Mucosa of descending colon (tissue), 3 donors: ENCODE results near the gene PIH1D1. TPM values are rescaled to one million over a fixed set of nuclear protein-coding genes. Genes with fewer than 3 reads are reported as not detected.

Experiments
- ATAC-seq: fragments of 200-7000 bp; cut with Tn5 transposase; one replicate; pipeline ENCODE4 v1.9.1; 2020; ENCODE audit warnings: mild to moderate bottlenecking, moderate library complexity
- DNase-seq, 3 donors: peaks; one replicate each; pipeline ENCODE4 v3.0.0-alpha.2; 2020
- H3K36me3 ChIP-seq: fragments of 200-600 bp; one replicate; pipeline ENCODE4 v1.8.0; 2021; ENCODE audit warnings: low read depth, mild to moderate bottlenecking
- H3K4me1 ChIP-seq: fragments of 200-600 bp; one replicate; pipeline ENCODE4 v1.8.0; 2021; ENCODE audit warnings: low read depth, mild to moderate bottlenecking
- H3K4me3 ChIP-seq: fragments of 200-600 bp; one replicate; pipeline ENCODE4 v1.8.0; 2021; ENCODE audit warnings: mild to moderate bottlenecking
- H3K9me3 ChIP-seq: fragments of 200-600 bp; one replicate; pipeline ENCODE4 v1.8.0; 2021; ENCODE audit warnings: mild to moderate bottlenecking
- intact Hi-C, 2 donors: fragments of 100-400 bp; cut with DNase I in 1 of 2; cut with micrococcal nuclease in 1 of 2; formaldehyde crosslinking; loops; one replicate each; pipeline versions ENCODE4 v1.11.0 to v1.11.1; 2022; cut with DNase I, micrococcal nuclease
- long read RNA-seq, 2 donors: library from polyadenylated mRNA; unstranded; transcript quantifications; one replicate each; pipeline ENCODE4 v2.0.0, GENCODE V29; 2019 to 2021
- total RNA-seq, 3 donors: library from RNA; stranded (reverse); fragmentation: NEBNext Ultra II Directional in 2 of 3; extraction: Animal tissue kit (Norgen Biotek cat#: 25700) in 2 of 3; gene quantifications; one replicate each; pipeline versions ENCODE4 v1.2.1 to v1.2.4, GENCODE V29; 2021 to 2023
- TF ChIP-seq, protein P1 (sequence below): fragments of 200-600 bp; IDR thresholded peaks from one replicate; pipeline ENCODE4 v1.8.0; 2022; ENCODE audit warnings: antibody characterized with exemption, mild to moderate bottlenecking
- donor health status: DM: no; HTN: no; CAD: no; lungs with moderate emphysema.
- donor health status: DM: no; HTN: no; CAD: no.
- donor health status: DM: no; HTN: yes; CAD: no.

Gene PIH1D1
- total RNA-seq, result 10 to 100 TPM; 65.2 to 78.7 (median 76.6) TPM
- long read RNA-seq, donor 1, transcript PIH1D1-201 (9 exons, 1,192 nt), result major isoform, 31 of 48 reads
- long read RNA-seq, donor 1, partial matches to known transcripts, result 4 of 48 reads
- long read RNA-seq, donor 1, other reads (novel, unspliced or antisense), result 12 of 48 reads
- long read RNA-seq, donor 2, transcript PIH1D1-201 (9 exons, 1,192 nt), result major isoform, 42 of 59 reads
- long read RNA-seq, donor 2, partial matches to known transcripts, result 2 of 59 reads
- long read RNA-seq, donor 2, other reads (novel, unspliced or antisense), result 15 of 59 reads

GRCh38 chr19:49451430-49452181 lies at the start of gene PIH1D1:
TSS of gene PIH1D1 (minus strand) at chr19:49451814. CDS start at chr19:49451574, 240 bp downstream.
- ATAC-seq (peak; percentile 83), DNase-seq (peak; percentile 94 to 99 (median 97))
- TF ChIP-seq, protein P1, sequence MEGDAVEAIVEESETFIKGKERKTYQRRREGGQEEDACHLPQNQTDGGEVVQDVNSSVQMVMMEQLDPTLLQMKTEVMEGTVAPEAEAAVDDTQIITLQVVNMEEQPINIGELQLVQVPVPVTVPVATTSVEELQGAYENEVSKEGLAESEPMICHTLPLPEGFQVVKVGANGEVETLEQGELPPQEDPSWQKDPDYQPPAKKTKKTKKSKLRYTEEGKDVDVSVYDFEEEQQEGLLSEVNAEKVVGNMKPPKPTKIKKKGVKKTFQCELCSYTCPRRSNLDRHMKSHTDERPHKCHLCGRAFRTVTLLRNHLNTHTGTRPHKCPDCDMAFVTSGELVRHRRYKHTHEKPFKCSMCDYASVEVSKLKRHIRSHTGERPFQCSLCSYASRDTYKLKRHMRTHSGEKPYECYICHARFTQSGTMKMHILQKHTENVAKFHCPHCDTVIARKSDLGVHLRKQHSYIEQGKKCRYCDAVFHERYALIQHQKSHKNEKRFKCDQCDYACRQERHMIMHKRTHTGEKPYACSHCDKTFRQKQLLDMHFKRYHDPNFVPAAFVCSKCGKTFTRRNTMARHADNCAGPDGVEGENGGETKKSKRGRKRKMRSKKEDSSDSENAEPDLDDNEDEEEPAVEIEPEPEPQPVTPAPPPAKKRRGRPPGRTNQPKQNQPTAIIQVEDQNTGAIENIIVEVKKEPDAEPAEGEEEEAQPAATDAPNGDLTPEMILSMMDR, result peak; percentile 21
- peak within 1 kb of the TSS; percentile 65 for H3K4me3 ChIP-seq
- H3K36me3 ChIP-seq, result peaks cover 5% of the 10 kb centered on the region
- no peaks in the 10 kb centered on the region for H3K9me3 ChIP-seq
- intact Hi-C loops, result no loop called here
- peaks cover 13% of the 10 kb centered on the region for H3K4me1 ChIP-seq

- Histone ChIP-seq H3K4me1 (peaks cover 34% of the 10 kb centered on the region), H3K9me3 (no peaks in the 10 kb centered on the region), H3K36me3 (peaks cover 9% of the 10 kb centered on the region), H3K4me3 (no peak overlapping the region)
- DNase-seq (no peak), ATAC-seq (no peak)
- TF ChIP-seq, protein P1, result no peak
- intact Hi-C loops, result no loop called here
Measured at GRCh38 chr19:49499030-49499670, 47.5 kb upstream of the PIH1D1 start.

DNA sequence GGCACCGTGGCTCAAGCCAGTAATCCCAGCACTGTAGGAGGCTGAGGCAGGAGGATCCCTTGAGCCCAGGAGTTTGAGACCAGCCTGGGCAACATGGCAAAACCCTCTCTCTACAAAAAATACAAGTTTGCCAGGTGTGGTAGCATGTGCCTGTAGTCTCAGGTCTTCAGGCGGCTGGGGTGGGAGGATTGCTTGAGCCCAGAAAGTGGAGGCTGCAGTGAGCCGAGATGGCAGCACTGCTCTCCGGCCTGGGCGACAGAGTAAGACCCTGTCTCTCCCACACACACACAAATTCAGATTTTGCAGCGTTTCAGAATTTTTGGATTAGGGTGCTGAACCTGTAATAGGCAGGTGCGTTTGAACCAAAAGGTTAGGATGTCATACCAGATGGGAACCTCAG lies 46.9 kb upstream of the PIH1D1 start:
- Histone ChIP-seq H3K4me1 (peaks cover 34% of the 10 kb centered on the region), H3K36me3 (peaks cover 9% of the 10 kb centered on the region), H3K9me3 (no peaks in the 10 kb centered on the region), H3K4me3 (no peak overlapping the region)
- intact Hi-C loops, result no loop called here
- DNase-seq, result no peak
- ATAC-seq, result no peak
- TF ChIP-seq, protein P1, result no peak

GRCh38 chr19:49497789-49498103 lies 46.1 kb upstream of the PIH1D1 start:
- ATAC-seq, result no peak
- Histone ChIP-seq H3K36me3 (peaks cover 9% of the 10 kb centered on the region), H3K9me3 (no peaks in the 10 kb centered on the region), H3K4me3 (no peak overlapping the region), H3K4me1 (peaks cover 34% of the 10 kb centered on the region)
- intact Hi-C loops, result no loop called here
- TF ChIP-seq, protein P1, result no peak
- DNase-seq, result no peak

DNA sequence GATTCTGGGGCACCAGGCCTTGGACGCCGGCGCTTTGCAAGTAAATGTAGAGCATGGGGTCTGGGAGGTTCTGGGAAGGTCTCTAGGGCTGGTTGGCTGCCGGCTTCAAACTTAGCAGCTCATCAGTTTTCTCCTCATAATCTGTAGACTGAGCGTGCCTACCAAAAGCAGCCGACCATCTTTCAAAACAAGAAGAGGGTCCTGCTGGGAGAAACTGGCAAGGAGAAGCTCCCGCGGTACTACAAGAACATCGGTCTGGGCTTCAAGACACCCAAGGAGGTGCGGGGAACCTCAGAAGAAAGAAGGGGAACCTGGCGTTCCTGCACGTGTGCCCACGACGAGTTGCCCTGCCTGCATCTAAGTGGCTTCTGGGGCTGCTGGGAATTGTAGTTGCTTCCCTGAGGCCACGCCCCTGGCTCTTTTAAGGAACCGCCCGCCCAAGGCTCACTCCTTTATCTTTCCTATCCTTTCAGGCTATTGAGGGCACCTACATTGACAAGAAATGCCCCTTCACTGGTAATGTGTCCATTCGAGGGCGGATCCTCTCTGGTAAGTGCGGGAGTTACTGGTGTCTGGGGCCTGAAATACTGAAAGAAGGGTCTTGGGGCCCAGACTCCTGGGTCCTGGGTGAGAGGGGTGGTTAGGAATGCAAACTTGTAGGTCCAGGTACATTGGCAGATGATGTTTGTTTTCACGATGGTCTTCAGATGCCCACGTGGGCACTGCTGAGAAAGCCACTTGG lies 45.6 kb upstream of the PIH1D1 start:
- Histone ChIP-seq H3K4me3 (peak overlapping the region; percentile 83), H3K4me1 (peaks cover 34% of the 10 kb centered on the region), H3K36me3 (peaks cover 9% of the 10 kb centered on the region), H3K9me3 (no peaks in the 10 kb centered on the region)
- TF ChIP-seq, protein P1, result no peak
- intact Hi-C loops, result no loop called here
- ATAC-seq (peak; percentile 23), DNase-seq (peak; percentile 78 to 89 (median 87))
